ENCODE data around the gene SP4. TPM values are rescaled to one million over a fixed set of nuclear protein-coding genes. Genes with fewer than 3 reads are reported as not detected.

The SP4 gene
- total RNA-seq, 1 donor = 40.6 TPM

- Histone ChIP-seq H3K4me3 (ENCODE audit: low read length) (no peak overlapping the region), H3K27me3 (ENCODE audit: insufficient read depth, low read length) (no peaks in the 10 kb centered on the region), H3K9me3 (ENCODE audit: low read depth, low read length) (no peaks in the 10 kb centered on the region), H3K4me1 (ENCODE audit: insufficient read depth, low read length) (no peaks in the 10 kb centered on the region)
These were observed 42.0 kb downstream of the SP4 start for GRCh38 chr7:21469894-21470293.

DNA sequence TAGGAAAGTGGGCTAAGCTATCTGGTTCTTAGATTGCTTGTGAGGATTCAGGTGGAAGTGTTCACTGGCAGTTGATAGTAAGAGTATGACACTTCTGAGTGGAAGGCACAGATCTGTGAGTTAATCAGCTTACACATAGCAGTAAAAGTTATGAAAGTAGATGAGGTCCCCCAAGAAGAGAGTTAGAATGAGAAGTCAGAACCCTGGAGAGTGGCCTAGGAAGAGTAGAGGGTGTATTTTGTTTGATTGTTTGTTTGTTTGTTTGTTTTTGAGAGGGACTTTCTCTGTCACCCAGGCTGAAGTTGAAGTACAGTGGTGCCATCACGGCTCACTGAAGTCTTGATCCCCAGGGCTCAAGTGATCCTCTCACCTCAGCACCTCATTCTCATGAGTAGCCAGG is 44.1 kb downstream of the SP4 start:
- Histone ChIP-seq H3K27me3 (ENCODE audit: insufficient read depth, low read length) (no peaks in the 10 kb centered on the region), H3K4me3 (ENCODE audit: low read length) (no peak overlapping the region), H3K4me1 (ENCODE audit: insufficient read depth, low read length) (no peaks in the 10 kb centered on the region), H3K9me3 (ENCODE audit: low read depth, low read length) (no peaks in the 10 kb centered on the region)

GRCh38 chr7:21476429-21476828 is 48.5 kb downstream of the SP4 start:
- Histone ChIP-seq H3K9me3 (ENCODE audit: low read depth, low read length) (no peaks in the 10 kb centered on the region), H3K4me3 (ENCODE audit: low read length) (no peak overlapping the region), H3K4me1 (ENCODE audit: insufficient read depth, low read length) (no peaks in the 10 kb centered on the region), H3K27me3 (ENCODE audit: insufficient read depth, low read length) (no peaks in the 10 kb centered on the region)

- no peak overlapping the region for H3K4me3 ChIP-seq (ENCODE audit: low read length)
- no peaks in the 10 kb centered on the region for H3K9me3 ChIP-seq (ENCODE audit: low read depth, low read length)
- H3K27me3 ChIP-seq (ENCODE audit: insufficient read depth, low read length) = no peaks in the 10 kb centered on the region
- no peaks in the 10 kb centered on the region for H3K4me1 ChIP-seq (ENCODE audit: insufficient read depth, low read length)
These were observed 53.0 kb downstream of the SP4 start for GRCh38 chr7:21480693-21481403.

- Histone ChIP-seq H3K4me1 (ENCODE audit: insufficient read depth, low read length) (no peaks in the 10 kb centered on the region), H3K9me3 (ENCODE audit: low read depth, low read length) (no peaks in the 10 kb centered on the region), H3K27me3 (ENCODE audit: insufficient read depth, low read length) (no peaks in the 10 kb centered on the region), H3K4me3 (ENCODE audit: low read length) (no peak overlapping the region)
These were observed 58.6 kb downstream of the SP4 start for GRCh38 chr7:21486511-21486910.

GRCh38 chr7:21495731-21496130 is 67.8 kb downstream of the SP4 start:
- no peak overlapping the region for H3K4me3 ChIP-seq (ENCODE audit: low read length)
- peaks cover 31% of the 10 kb centered on the region for H3K9me3 ChIP-seq (ENCODE audit: low read depth, low read length)
- no peaks in the 10 kb centered on the region for H3K4me1 ChIP-seq (ENCODE audit: insufficient read depth, low read length)
- H3K27me3 ChIP-seq (ENCODE audit: insufficient read depth, low read length) = no peaks in the 10 kb centered on the region

DNA sequence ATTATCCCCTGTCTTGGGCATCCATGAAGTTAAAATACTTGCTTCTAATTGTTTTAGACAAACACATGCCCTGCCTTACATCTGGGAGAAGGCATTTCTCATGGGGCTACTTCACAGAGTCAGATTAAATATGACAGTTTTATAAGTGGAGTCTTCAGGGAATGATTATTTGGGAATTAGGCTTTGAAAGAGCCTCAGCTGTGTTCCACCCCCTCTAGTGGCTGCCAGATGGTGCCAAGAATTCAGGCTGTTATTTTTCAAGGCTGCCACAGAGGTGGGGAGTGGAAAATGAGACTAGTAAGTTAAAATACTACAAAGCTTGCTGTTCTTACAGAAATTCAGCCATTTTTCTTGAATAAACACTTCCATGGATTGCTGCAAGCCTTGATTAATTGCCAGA is 69.2 kb downstream of the SP4 start:
- Histone ChIP-seq H3K27me3 (ENCODE audit: insufficient read depth, low read length) (no peaks in the 10 kb centered on the region), H3K4me3 (ENCODE audit: low read length) (no peak overlapping the region), H3K9me3 (ENCODE audit: low read depth, low read length) (peaks cover 30% of the 10 kb centered on the region), H3K4me1 (ENCODE audit: insufficient read depth, low read length) (no peaks in the 10 kb centered on the region)

DNA sequence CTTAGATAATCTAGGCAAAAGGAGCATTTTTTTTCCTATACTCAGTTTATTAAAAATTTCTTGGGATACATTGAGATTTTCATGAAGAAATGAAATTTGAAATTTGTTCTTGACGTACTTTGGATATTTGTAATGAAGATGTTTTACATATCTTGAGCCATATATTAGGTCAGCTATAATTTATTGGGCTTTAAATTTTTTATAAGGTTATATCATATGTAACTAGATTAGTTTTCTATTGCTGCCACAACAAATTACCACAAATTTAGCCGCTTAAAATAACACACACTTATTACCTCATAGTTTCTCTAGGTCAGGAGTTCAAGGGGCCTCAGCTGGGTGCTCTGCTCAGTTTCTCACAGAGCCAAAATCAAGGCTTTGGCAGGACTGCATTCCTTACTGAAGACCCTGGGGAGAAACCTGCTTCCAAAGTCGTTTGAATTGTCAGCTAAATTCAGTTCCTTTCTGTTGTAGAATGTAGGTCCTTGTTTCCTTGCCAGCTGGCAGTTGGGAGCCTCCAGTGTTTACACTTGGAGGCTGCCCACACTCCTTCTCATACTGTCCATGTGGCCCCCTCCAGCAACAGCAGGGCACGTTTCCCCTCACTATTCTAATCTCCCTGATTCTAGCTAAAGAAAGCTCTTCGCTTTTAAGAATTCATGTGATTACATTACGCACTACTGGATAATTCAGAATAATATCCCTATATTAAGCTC is 72.4 kb downstream of the SP4 start:
- Histone ChIP-seq H3K9me3 (ENCODE audit: low read depth, low read length) (peaks cover 6% of the 10 kb centered on the region), H3K4me1 (ENCODE audit: insufficient read depth, low read length) (no peaks in the 10 kb centered on the region), H3K27me3 (ENCODE audit: insufficient read depth, low read length) (no peaks in the 10 kb centered on the region), H3K4me3 (ENCODE audit: low read length) (no peak overlapping the region)

- Histone ChIP-seq H3K27me3 (ENCODE audit: insufficient read depth, low read length) (no peaks in the 10 kb centered on the region), H3K4me3 (ENCODE audit: low read length) (no peak overlapping the region), H3K9me3 (ENCODE audit: low read depth, low read length) (peaks cover 6% of the 10 kb centered on the region), H3K4me1 (ENCODE audit: insufficient read depth, low read length) (no peaks in the 10 kb centered on the region)
These were observed 76.1 kb downstream of the SP4 start for GRCh38 chr7:21504021-21504420.

GRCh38 chr7:21507627-21508343 is 79.9 kb downstream of the SP4 start:
- Histone ChIP-seq H3K4me1 (ENCODE audit: insufficient read depth, low read length) (no peaks in the 10 kb centered on the region), H3K9me3 (ENCODE audit: low read depth, low read length) (peaks cover 6% of the 10 kb centered on the region), H3K27me3 (ENCODE audit: insufficient read depth, low read length) (no peaks in the 10 kb centered on the region), H3K4me3 (ENCODE audit: low read length) (no peak overlapping the region)

- Histone ChIP-seq H3K9me3 (ENCODE audit: low read depth, low read length) (peaks cover 6% of the 10 kb centered on the region), H3K27me3 (ENCODE audit: insufficient read depth, low read length) (no peaks in the 10 kb centered on the region), H3K4me1 (ENCODE audit: insufficient read depth, low read length) (no peaks in the 10 kb centered on the region), H3K4me3 (ENCODE audit: low read length) (no peak overlapping the region)
These were observed 80.7 kb downstream of the SP4 start for GRCh38 chr7:21508538-21508937.

GRCh38 chr7:21514062-21514461 is 86.2 kb downstream of the SP4 start:
- Histone ChIP-seq H3K27me3 (ENCODE audit: insufficient read depth, low read length) (no peaks in the 10 kb centered on the region), H3K4me1 (ENCODE audit: insufficient read depth, low read length) (no peaks in the 10 kb centered on the region), H3K4me3 (ENCODE audit: low read length) (no peak overlapping the region), H3K9me3 (ENCODE audit: low read depth, low read length) (no peaks in the 10 kb centered on the region)

DNA sequence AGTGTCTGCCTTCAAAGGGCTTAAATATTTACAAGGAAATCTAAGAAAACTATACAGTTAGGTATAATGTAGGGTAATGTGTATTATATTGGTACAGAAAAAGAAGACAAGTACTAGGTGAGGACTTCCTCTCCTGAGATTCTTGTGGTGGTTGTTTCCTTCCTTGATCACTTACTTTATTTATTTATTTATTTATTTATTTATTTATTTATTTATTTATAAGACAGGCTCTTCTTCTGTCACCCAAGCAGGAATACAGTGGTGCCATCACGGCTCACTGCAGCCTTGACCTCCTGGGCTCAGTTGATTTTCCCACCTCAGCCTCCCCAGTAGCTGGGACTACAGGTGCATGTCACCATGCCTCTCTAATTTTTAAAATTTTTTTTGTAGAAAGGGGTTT is 96.8 kb downstream of the SP4 start:
- Histone ChIP-seq H3K27me3 (ENCODE audit: insufficient read depth, low read length) (no peaks in the 10 kb centered on the region), H3K9me3 (ENCODE audit: low read depth, low read length) (no peaks in the 10 kb centered on the region), H3K4me3 (ENCODE audit: low read length) (no peak overlapping the region), H3K4me1 (ENCODE audit: insufficient read depth, low read length) (no peaks in the 10 kb centered on the region)

- Histone ChIP-seq H3K4me1 (ENCODE audit: insufficient read depth, low read length) (no peaks in the 10 kb centered on the region), H3K9me3 (ENCODE audit: low read depth, low read length) (no peaks in the 10 kb centered on the region), H3K27me3 (ENCODE audit: insufficient read depth, low read length) (no peaks in the 10 kb centered on the region), H3K4me3 (ENCODE audit: low read length) (no peak overlapping the region)
These were observed 98.1 kb downstream of the SP4 start for GRCh38 chr7:21526007-21526406.

- Histone ChIP-seq H3K9me3 (ENCODE audit: low read depth, low read length) (no peaks in the 10 kb centered on the region), H3K4me3 (ENCODE audit: low read length) (no peak overlapping the region), H3K4me1 (ENCODE audit: insufficient read depth, low read length) (no peaks in the 10 kb centered on the region), H3K27me3 (ENCODE audit: insufficient read depth, low read length) (no peaks in the 10 kb centered on the region)
These were observed 98.6 kb downstream of the SP4 start for GRCh38 chr7:21526448-21526847.

Measured in mononuclear cell (primary cell).